Measurements from ENCODE around the gene PA2G4.
A peak's percentile ranks its signal among the peaks of the same experiment; 100 is the strongest.
"Not testable (repeated sequence)": the region's sequence is repeated elsewhere in the genome, so short reads cannot be mapped to it uniquely, and the experiment has no call there.

The PA2G4 gene

DNA sequence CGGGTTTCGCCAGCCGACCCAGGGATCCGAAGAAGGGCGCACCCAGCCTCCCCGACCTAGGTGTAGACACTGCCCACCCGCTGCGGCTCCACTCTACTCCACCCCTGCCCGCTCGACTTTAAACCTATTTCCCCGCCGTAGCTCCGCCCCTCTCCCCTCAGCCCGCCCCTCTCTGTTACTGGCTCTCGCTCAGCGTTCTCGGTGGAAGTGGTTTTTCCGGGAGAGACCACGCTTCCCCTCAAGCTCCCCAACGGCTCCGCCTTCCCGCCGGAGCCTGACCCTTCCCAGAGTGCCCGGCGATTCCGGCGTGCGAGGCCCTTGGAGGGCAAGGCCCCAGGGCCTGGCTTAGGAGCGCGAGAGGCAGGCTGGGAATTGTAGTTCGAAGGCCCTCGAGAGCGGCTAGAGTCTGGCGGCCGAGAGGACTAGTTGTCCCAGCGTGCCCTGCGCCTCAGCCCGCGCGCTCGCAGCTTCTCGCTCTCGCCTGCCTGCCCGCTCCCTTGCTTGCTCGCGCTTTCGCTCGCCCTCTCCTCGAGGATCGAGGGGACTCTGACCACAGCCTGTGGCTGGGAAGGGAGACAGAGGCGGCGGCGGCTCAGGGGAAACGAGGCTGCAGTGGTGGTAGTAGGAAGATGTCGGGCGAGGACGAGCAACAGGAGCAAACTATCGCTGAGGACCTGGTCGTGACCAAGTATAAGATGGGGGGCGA, at the start of gene PA2G4:
PA2G4 (plus strand) TSS at position 451 of the 706 bp plus-strand sequence; CDS start at position 630, 179 bp downstream.
- DNase-seq: peak; percentile 98

DNA sequence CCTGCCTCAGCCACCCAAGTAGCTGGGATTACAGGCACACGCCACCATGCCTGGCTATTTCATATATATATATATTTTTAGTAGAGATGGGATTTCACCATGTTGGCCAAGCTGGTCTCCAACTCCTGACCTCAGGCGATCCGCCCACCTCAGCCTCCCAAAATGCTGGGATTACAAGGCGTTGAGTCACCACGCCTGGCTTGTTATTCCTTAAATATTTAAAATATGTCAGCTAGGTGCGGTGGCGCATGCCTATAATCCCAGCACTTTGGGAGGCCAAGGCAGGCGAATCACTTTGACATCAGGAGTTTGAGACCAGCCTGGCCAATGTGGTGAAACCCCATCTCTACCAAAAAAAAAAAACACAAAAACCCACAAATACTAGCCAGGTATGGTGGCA, 44.4 kb upstream of the PA2G4 start:
- DNase-seq: not testable (repeated sequence)

DNA sequence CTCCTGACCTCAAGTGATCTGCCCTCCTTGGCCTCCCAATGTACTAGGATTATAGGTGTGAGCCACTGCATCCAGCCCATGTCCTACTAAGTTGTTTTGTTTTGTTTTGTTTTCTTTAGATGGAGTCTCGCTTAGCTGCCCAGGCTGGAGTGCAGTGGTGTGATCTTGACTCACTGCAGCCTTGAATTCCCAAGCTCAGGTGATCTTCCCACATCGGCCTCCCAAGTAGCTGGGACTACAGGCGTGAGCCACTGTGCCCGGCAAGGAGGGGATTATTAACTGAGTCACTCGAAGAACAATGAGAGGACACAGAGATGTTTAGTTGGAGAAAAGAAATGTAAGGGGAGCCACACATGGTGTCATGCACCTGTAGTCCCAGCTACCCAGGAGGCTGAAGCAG, 42.4 kb upstream of the PA2G4 start:
- DNase-seq: no peak

DNA sequence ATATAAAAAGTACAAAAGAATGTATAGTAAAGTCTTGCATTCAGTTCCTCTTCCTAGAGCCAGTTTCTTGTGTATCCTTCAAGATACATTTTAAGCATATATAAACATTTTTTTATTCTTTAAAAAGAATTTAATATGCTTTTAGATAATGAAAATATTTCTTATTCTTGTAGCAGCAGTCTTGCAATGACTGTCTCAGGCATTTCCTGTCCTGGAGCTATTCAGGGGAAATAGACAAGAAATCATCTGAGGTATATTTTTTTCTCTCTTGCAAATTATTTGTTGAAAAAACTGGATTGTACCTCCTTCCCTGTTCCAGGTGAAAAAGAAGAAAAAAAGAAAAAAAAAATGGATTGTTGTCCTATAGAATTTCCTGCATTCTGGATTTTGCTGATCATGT, 41.4 kb upstream of the PA2G4 start:
- DNase-seq: no peak

DNA sequence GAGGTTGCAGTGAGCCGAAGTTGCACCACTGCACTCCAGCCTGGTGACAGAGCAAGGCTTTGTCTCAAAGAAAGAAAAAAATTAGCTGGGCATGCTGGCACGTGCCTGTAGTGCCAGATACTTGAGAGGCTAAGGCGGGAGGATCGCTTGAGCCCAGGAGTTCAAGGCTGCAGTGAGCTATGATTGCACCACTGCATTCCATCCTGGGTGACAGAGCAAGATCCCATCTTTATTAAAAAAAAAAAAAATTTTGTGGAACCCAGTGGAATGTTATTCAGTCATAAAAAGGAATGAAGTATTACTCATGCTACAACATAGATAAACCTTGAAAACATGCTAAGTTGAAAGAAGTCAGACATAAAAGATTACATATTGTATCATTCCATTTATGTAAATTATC, 32.7 kb upstream of the PA2G4 start:
- DNase-seq: peak; percentile 3

DNA sequence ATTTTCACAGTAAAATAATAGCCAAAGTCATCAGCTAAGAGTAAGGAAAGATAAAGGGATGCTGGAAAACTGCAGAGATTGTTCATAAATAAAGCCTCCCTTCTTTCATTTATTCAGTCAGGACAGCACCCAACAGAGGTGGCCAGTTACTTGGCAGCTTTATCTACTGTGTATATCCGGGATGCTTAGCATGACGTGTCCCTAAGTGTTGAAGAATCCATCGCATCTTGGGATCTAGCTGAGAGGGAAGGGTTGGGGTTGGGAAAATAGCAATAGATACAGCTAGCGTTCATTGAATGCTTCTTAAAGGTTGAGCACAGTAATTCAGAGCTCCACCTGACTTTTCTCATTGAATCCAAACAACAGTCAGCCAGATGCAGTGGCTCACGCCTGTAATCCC, 30.0 kb upstream of the PA2G4 start:
- no peak for DNase-seq

DNA sequence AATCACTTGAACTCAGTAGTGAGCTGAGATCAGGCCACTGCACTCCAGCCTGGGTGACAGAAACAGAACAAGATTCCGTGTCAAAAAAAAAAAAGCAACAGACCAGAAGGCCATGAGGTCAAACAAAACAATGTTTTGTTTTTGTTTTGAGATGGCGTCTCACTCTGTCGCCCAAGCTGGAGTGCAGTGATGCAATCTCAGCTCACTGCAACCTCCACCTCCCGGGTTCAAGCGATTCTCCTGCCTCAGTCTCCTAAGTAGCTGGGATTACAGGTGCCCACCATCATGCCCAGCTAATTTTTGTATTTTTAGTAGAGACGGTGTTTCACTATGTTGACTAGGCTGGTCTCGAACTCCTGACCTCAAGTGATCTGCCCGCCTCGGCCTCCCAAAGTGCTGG, 26.4 kb upstream of the PA2G4 start:
- not testable (repeated sequence) for DNase-seq

DNA sequence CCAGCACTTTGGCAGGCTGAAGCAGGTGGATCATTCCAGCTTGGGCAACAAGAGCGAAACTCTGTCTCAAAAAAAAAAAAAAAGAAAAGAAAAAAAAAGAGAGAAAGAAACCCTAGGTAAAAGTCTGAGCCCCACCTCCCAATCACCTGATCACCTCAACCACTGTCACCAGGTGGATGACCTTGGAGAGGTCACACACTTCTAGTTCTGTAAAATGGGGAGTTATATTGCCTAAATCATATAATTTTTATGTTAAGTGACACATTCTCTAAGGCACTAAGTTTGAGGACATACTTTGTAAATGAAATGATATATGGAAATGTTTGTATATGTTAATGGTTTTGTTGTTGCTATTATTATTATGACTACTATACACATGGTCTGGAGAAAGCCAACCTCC, 25.9 kb upstream of the PA2G4 start:
- peak; percentile 5 for DNase-seq

DNA sequence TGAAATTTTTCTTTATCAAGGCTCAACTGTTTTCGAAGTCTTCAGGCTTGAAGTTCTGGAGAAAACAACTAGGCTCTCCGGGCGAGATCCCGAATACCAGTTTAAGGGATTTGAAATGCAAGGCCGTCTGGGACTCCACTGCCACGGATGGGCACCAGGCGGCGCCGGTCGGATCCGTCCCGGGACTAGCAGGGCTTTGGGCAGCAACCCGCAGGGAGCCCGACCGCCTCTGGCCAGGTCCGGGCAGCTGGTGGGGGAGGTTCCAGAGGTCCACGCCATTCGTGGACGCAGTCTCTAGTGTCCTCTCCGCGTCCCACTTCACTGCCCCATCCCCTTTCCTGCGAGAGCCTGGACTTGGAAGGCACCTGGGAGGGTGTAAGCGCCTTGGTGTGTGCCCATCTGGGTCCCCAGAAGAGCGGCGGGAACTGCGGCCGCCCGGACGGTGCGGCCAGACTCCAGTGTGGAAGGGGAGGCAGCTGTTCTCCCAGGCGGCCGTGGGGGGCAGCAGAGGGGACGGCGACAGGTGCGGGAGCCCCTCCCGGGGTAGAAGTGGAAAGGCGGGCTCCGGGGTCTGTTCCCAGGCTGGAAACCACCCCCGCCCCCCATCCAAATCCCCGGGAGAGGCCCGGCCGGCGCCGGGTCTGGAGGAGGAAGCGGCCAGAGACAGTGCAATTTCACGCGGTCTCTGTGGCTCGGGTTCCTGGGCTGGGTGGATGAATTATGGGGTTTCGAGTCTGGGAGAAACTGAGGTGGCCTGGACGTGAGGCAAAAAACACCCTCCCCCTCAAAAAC, 25.2 kb upstream of the PA2G4 start:
- peak; percentile 69 for DNase-seq

DNA sequence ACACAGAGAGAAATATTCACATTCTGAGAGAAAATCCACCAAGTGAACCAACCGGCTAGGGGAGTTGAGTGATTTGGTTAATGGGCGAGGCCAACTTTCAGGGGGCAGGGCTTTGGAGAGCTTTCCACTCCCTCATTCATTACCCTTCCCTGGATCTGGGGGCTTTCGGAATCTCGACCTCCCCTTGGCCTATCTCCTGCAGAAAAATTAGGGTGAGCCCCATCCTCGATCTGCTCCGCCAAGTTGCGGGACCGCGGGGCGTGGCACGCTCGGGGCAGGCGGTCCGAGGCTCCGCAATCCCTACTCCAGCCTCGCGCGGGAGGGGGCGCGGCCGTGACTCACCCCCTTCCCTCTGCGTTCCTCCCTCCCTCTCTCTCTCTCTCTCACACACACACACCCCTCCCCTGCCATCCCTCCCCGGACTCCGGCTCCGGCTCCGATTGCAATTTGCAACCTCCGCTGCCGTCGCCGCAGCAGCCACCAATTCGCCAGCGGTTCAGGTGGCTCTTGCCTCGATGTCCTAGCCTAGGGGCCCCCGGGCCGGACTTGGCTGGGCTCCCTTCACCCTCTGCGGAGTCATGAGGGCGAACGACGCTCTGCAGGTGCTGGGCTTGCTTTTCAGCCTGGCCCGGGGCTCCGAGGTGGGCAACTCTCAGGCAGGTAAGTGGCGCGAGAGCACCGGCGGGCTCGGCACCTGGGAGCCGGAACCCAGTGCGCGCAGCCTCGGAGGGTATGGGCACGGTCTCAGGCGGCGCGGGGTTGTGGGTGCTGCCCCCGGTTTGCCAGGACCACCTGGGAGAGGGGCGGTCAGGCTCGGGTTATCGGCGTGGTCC, 24.4 kb upstream of the PA2G4 start, which contains the start of gene ERBB3:
ERBB3 (plus strand) TSS at position 443 of the 833 bp plus-strand sequence; CDS start at position 579, 136 bp downstream.
- DNase-seq: peak; percentile 73

DNA sequence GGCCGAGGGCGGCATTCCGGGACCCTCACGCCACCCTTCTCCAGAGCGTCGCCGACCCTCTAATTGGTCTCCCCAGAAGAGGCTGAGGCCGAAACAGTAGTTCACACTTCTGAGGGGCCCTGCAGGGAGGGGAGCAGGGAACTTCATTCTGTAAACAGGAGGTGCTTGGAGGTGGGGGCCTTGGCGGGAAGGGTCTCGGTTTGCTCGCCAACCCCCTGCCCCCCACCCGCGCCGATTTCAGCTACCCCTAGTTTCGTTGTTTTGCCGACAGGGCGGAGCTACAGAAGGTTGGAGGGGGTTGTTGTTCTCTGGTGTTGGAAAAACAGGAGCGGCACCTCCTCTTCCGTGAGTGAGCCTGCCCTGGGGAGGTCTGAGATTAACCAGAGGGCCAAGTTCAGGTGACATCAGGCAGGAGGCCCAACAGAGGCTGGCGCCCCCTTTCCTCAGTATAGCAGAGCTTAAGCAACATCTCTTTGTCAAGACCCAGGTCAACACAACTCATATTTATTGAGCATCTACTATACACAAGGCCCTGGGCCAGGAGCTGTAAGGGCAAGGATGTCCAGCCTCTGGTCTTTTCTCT, 23.7 kb upstream of the PA2G4 start:
- peak; percentile 33 for DNase-seq

DNA sequence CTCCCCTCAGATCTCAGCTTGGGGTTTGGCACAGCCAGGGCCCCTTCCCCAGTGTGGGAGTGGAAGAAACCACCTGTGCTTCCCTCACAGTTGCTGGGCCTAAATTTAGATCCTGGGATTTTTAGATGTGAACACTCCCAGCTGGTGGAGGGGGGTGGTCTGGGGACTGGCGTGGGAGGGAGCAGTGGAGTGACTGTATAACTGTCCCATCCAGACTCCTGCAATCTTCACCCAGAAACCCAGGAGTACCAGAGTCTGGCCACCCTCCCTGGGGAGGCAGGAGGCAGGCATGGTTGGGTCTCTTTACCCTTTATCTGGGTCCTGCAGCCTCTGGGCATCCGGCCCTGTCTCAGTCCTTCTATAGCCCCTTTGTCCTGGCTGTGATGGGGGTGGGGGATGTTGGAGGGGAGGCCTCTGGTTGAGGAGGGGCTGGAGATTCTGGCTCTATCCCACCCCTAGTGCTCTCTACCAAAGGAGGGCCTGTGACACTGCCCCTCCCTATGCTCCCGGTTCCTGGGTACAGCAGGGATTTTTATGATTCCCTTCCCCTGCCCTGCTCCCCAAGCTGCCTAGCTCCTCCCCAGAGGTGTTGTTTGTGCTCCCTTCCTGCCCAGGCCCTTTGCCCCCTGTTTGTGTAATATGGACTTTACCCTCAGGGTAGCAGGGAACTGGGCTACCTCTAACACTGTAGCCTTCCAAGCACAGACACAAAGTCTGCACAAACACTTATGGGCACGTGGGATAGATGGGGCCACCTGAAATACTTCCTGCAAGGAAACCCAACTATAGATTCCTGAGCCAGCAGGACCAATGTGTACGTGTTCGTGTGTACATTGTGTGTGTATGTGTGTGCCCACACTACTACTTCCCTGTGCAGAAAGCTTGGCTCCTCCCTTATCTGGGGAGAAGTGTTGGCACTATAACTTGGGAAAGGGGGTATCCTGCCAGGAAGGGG, 22.7 kb upstream of the PA2G4 start:
- no peak for DNase-seq

DNA sequence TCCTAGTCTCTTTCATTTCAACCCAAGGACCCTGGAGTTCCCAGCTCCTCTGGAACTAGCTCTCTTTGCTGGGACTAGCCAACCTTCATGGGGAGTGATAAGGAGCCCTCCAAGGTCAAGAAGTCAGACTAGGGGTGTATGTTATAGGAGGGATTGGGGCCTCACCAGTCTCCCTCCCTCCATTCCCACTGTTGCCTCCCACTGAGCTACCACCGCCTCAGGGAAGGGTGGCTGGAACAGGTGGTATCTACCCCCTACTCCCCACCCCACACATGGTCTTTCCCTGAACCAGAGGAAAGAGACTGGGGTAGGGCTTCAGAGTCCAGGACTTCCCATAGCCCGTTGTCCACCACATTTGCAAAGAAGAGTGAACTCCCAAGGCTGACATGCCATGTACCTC, 22.0 kb upstream of the PA2G4 start:
- no peak for DNase-seq

DNA sequence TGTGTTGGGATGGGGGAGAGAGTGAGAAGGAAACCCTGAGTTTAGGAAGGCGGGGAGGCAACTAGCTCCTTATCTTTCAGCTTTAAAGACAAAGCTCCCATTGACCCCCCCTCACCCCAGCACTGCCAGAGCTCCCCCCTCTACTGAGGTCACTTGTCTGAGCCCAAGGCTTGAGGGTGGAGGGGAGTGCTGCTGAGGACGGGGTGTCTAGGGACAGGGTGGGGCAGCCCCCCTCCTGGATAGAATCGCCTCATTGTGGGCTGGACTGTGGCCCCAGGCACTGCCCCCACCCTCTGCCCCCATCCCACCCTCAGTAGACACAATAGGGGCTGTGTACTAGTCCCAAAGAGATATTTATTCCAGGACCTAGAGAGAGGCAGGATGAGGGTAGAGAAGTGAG, 21.4 kb upstream of the PA2G4 start:
- DNase-seq: no peak

DNA sequence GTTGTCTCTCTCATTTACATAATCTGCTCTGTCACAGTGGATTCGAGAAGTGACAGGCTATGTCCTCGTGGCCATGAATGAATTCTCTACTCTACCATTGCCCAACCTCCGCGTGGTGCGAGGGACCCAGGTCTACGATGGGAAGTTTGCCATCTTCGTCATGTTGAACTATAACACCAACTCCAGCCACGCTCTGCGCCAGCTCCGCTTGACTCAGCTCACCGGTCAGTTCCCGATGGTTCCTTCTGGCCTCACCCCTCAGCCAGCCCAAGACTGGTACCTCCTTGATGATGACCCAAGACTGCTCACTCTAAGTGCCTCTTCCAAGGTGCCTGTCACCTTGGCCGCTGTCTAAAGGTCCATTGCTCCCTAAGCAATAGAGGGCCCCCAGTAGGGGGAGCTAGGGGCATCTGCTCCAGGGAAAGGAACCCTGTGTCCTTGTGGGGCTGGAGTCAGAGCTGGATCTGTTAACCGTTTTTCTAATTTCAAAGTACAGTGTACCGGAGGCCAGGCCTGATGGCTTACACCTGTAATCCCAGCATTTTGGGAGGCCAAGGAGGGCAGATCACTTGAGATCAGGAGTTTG, 19.3 kb upstream of the PA2G4 start:
- DNase-seq: no peak

DNA sequence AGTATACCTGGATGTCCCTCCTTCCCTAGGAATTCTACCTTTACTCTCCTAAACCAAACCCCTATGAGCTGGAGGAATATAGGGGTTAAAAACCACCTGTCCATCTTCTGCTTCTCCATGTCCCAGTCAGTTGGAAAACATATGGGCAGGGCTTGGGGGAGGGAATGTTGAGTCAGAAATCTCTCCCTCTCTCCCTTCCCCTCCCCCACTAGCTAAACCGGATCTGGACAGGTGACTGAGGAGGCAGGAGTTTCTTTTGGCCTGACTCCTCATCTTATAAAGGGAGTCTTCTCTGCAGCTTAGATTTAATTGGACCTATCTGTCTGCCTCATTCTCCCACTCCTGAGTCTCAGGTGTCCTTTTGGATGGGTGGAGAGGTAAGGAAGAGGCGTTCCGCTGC, 18.3 kb upstream of the PA2G4 start:
- no peak for DNase-seq

DNA sequence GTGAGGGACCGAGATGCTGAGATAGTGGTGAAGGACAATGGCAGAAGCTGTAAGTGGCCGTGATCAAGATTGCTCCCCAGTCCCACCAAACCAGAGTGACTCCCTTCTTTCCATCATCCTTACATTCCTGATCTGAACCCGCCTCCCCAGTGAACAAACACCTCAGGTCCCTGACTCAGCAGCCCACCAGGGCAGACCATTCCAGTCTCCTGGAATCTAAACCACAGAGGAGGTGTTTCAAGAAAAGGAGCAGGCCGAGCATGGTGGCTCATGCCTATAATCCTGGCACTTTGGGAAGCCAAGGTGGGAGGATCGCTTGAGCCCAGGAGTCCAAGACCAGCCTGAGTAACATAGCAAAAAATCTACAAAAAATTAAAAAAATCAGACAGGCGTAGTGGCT, 17.8 kb upstream of the PA2G4 start:
- DNase-seq: no peak

DNA sequence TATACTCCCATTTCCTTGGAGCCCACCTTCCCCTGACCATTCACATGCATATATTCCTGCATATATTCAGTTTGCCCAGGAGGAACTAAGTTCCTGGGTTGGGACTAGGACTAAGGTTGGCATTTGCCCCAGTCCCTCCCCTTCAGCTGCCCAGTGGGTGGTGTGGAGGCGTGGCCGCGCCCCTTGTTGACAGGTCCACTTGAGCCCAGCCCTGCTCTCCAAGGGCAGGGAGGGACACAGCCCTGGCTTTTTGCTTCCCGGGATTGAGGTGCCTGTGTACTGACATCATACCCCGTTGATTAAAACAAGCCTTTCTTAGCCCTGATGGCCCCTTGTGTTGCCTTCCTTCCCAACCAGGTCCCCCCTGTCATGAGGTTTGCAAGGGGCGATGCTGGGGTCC, 17.1 kb upstream of the PA2G4 start:
- DNase-seq: no peak

DNA sequence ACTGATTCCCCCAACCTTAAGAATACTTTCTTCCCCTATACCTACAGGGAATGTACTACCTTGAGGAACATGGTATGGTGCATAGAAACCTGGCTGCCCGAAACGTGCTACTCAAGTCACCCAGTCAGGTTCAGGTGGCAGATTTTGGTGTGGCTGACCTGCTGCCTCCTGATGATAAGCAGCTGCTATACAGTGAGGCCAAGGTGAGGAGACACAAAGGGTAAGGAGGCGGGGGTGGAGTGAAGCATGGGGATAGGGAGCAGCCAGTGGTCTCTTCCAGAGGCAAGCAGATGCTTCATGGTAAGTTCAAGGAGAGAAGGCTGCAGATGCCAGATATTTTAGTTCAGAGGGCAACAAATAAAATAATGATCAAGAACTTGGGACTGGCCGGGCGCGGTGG, 6.6 kb upstream of the PA2G4 start:
- DNase-seq: no peak

DNA sequence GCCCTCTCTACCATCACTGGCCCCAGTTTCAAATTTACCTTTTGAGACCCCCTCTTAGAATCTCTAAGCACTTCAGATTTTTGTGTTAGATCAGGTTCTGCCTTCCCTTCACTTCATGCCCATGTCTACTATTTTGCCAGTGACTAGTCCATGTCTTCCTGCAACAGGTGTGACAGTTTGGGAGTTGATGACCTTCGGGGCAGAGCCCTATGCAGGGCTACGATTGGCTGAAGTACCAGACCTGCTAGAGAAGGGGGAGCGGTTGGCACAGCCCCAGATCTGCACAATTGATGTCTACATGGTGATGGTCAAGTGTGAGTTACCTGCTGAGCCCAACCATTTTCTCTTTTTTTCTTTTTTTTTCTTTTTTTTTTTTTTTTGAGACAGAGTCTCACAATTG, 5.8 kb upstream of the PA2G4 start:
- DNase-seq: no peak

DNA sequence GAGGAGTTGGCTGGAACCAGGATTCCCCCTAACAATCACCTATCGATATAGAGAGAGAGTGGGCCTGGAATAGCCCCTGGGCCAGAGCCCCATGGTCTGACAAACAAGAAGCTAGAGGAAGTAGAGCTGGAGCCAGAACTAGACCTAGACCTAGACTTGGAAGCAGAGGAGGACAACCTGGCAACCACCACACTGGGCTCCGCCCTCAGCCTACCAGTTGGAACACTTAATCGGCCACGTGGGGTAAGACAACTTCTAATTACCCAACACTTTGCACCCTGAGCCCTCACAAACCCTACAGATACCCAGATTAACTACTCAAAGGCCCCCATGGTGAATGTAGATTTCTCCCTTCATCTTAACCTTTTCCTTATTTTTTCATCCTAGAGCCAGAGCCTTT, 4.6 kb upstream of the PA2G4 start:
- DNase-seq: no peak

DNA sequence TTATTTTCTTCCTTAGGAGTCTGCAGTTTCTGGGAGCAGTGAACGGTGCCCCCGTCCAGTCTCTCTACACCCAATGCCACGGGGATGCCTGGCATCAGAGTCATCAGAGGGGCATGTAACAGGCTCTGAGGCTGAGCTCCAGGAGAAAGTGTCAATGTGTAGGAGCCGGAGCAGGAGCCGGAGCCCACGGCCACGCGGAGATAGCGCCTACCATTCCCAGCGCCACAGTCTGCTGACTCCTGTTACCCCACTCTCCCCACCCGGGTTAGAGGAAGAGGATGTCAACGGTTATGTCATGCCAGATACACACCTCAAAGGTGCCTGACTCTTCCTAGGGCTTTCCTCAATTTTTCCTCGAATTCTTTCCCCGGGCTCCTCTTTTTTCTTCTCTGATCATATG, 3.3 kb upstream of the PA2G4 start:
- DNase-seq: no peak

Measured in NCI-H2171 treated with DMSO at 0.1 percent for 48 hours (cell line).